CD4-positive, alpha-beta T cell treated with Interleukin-15 for 4 hours (primary cell): Measurements from ENCODE around the gene KCNH4.

Experiments
- DNase-seq: peaks from one replicate; pipeline ENCODE4 v3.0.0-alpha.2; 2020; ENCODE audit warnings: low spot score

KCNH4 gene

GRCh38 chr17:42136654-42137051, 44.3 kb downstream of the KCNH4 start:
- no peak for DNase-seq

DNA sequence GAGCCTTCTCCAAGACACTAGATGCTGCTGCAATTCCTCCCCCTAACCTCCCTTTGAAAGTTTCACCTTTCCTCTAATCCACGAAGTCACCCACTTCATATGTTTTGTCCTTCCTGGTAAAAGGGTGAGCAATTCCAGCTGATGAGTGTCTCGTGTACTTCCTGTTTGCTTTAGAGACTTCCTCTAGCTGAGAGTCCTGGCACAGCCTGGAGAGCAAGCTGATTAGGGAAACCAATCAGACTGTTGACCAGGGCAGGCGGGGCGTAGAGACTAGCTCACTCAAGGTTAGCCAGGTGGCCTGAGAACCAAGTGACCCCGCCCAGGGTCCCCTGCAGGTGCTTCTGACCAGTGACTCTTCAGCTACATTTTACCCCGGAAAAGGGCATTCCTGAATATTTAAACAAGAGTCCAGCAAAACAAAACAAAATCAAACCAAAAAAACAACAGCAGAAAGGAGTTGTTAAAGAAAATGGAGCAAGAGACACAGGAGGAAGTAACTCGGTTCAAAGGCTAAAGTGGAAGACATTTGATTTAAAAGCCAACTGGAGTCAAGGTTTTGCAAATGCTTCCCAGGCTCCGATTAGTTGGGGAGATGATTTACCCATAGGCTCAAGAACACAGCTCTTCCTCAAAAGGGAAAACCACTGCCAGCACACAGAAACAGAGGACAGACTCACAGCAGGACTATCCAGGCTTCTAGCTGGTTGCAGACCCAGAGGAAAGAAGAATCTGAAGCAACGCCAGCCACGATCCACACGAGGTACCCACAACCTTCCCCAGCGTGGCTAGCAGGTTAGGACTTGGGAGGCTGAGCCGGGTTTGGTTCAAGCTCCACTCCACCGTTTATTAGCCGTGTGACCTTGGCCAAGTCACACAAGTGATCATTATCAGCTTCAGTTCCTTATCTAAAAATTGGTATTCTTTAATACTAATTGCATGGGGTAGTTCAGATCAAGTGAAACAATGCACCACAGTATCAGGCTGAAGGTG, 45.0 kb downstream of the KCNH4 start:
- DNase-seq: peak; percentile 11

GRCh38 chr17:42135151-42135550, 45.8 kb downstream of the KCNH4 start:
- DNase-seq: no peak

DNA sequence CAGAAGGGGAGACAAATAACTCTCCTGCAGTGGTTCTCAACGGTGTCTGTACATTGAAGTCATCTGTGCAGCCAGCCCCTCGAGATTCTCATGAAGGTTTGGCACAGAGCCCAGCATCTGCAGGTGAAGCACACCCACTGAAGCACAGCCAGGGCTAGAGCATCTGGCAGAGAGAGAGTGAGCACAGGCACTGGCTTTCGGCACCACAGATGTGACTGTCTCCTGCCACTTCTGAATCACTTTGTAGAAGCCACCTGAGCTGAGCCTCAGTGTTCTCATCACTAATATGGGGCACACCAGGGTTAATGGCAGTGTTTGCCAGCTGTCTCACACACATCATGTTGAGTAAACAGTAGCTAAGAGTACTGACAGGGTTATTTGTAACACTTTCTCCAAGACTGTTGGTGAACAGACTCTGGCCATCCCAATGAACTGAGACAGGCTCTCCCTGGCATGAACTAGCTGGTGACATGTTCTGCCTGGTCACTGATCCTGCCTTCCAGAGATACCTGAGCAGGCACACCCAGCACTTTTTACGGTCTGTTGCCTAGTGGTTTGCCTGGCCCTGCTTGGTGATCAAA, 47.4 kb downstream of the KCNH4 start:
- DNase-seq: peak; percentile 45

GRCh38 chr17:42132941-42133340, 48.0 kb downstream of the KCNH4 start:
- DNase-seq: peak; percentile 13

DNA sequence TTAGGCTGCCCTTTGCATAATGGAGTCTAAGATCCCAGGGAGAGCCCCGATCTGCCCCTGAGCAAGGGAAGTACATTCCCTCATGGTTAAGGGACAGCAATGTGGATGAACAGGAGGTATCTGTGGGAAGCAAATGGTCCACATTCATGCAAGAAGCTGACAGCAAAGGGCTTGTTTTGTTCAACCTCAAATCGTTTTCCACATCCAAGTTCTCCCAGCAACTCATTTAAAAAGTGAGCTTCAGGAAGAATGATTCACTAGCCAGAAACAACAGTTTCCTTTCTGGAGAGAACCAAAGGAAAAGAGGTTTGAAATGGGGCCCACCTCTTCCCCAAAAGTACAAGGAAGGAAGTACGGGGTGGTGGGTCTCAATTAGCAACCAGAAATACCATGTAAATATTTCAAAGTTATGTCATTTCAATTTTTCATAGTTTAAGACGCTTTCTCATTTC, 48.9 kb downstream of the KCNH4 start:
- DNase-seq: no peak

DNA sequence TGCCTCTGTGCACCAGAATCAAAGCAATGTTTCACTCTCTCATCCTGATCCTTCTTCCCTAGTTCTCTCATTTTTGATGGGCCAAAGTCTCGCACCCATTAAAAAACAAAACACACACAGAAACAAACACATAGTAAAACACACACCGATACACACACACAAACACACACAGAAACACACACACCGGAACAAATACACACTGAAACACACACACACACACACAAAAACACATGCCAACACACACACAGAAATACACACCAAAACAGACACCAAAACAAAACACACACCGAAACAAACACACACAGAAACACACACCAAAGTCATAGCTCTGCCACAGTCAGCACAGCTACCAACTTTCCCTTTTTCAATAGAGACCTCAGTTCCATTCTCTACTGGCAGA, 49.7 kb downstream of the KCNH4 start:
- no peak for DNase-seq

DNA sequence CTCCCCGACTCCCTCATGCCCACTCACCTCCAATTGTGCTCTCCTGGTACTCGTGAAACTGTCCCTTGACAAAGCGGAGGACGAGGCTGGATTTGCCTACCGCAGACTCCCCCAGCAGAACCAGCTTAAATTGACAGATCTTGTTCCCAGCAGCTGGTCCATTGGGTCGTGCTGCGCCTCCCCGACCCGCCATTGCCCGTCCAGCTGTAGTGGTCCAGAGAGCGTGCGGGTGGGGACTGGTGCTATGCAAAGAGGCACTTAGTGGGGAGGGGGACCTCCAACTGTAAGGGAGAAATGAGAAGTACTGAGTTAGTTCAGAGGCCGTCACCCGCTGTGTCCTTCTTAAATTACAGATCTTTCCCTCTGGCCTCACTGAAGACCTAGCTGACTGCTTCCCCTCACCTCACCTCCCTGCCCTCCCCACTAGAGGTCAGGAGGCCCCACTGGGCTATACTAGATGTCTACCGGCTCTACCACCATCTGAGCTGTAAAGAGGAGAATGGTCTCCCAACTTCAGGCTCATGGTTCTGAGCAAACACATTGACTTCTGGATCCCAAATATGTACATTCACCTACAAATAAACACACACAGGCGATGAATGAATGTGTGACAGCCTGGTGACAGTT, 50.5 kb downstream of the KCNH4 start:
- no peak for DNase-seq

DNA sequence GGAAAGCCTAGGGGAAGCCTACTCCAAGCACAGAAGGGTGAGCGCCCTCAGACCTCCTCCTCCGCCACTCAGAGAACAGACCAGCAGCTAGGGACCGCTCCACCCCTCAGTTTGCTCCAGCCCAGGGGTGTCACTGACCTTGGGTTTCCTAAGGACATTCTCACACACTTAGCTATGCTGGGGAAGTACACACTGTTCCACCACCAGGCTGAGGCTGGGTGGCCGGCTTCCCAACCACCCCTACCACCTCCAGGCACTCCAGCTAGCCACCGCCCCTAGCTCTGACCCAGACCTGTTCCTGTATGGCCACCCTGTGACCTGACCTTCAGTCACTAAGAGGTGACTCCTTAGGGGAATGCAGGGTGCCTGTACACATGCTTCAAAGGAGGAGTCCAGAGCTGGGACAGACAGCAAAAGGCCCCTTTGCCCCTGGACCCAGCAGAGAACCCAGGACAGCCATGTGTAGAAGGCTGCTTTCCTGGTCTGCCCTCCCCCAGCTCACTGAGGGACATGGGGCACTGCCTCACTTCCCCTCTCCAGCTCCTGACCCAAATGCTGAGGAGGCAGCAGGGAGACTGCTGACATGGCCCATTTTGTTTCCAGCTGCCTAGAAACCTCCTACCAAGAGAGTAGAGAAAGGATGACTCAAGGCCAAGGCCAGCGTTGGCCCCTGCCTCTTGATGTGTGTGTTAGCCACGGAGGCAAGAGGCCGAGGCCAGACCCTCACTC, 51.7 kb downstream of the KCNH4 start:
- no peak for DNase-seq

DNA sequence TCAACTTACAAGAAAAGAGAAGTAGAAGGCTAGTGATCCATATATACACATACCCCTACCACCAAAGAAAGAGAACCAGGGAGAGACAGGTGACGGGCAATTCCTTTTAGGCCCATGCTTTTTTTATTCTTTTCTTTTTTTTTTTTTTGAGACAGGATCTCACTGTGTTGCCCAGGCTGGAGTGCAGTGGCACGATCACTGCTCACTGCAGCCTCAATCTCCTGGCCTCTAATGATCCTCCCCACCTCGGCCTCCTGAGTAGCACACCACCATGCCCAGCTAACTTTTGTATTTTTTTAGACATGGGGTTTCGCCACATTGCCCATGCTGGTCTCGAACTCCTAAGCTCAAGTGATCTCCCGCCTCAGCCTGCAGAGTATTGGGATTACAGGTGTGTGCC, 53.5 kb downstream of the KCNH4 start:
- DNase-seq: no peak

GRCh38 chr17:42126836-42127235, 54.1 kb downstream of the KCNH4 start:
- DNase-seq: no peak

GRCh38 chr17:42125565-42125964, 55.4 kb downstream of the KCNH4 start:
- DNase-seq: no peak

DNA sequence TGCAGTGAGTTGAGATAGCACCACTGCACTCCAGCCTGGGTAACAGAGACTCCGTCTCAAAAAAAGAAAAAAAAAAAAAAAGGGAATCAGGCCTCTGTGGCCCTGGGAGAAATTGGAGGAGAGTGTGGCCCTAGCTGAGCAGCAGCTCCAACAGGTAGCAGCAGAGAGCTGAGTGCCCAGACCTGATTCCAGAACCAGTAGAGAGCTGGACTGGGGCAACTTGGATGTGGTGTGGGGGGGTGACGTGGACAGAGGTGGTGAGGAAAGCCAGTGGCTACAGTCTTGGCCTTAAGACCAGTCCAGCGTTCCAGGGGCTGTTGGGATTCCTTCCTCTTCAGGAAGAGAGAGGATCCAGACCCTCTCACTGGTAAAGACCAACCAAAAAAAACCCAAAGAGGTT, 56.7 kb downstream of the KCNH4 start:
- DNase-seq: no peak

- DNase-seq: no peak
Observed at GRCh38 chr17:42122371-42123303, 58.3 kb downstream of the KCNH4 start, which contains the start of gene HSPB9. Gene HSPB9, plus strand, starts transcription at chr17:42122804. Its CDS starts 47 bp downstream, at chr17:42122851.

DNA sequence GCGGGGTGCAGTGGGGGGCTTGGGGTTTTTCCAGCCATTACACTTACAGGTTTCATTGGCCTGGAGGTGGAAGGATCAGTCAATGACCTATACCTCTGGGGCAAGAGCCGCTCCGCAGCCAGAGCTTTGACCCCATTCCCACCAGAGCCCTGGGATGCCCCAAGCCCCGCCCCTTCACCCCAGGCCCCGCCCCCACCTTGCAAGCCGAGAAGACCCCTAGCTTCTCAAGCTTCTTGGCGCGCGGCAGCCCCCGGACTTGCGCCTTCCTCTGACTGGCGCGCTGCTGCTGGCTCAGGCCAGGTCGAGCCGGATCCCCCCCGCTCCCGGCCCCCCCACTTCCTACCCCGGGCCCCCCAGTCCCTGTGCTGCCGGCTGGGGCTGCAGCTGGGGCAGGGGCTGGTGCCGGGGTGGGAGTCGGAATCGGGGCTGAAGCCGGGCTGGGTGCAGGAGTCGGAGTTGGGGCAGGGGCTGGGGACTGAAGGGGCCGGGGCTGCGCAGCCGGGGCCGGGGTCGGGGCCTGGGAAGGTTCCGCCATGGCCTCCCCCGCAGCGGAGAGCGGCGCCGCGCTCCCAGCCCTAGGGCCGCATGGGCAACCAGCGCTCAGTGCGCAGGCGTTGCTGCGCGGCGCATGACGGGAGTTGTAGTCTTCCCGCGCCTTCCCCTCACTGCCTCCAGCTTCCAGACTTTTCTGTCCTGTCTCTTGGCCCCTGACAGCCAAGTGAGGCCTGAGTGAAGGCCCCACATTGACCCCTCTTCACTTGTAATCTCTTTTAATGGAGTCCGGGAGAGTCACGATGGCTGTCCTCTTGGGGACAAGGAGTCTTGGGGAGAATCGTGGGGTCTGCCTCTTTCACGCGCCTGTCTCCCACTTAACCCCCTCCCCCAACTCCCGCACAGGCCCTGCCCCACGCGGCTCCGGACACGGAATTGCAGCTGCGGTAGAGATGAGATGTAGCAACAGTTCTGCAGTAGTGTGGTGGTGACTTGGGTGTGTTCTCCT, 59.9 kb downstream of the KCNH4 start, which contains the start of gene KAT2A:
TSS of gene KAT2A (minus strand) at position 598 of the 1,000 bp plus-strand sequence. CDS start at position 535, 63 bp downstream.
- peak; percentile 71 for DNase-seq

- DNase-seq: no peak
Observed at GRCh38 chr17:42120161-42120769, 60.7 kb downstream of the KCNH4 start.

GRCh38 chr17:42119301-42119700, 61.6 kb downstream of the KCNH4 start:
- no peak for DNase-seq

GRCh38 chr17:42118545-42118944, 62.4 kb downstream of the KCNH4 start:
- DNase-seq: peak; percentile 50

- no peak for DNase-seq
Observed at GRCh38 chr17:42118126-42118510, 62.8 kb downstream of the KCNH4 start.
